HG03103 (cell line): Measurements from ENCODE around the gene OXCT2.

Experiments
- ATAC-seq: cut with Tn5 transposase; IDR thresholded peaks from one replicate; pipeline ENCODE4 v1.9.1; 2021; ENCODE audit warnings: low read depth; ENCODE audit not compliant: unreplicated experiment

OXCT2 gene

DNA sequence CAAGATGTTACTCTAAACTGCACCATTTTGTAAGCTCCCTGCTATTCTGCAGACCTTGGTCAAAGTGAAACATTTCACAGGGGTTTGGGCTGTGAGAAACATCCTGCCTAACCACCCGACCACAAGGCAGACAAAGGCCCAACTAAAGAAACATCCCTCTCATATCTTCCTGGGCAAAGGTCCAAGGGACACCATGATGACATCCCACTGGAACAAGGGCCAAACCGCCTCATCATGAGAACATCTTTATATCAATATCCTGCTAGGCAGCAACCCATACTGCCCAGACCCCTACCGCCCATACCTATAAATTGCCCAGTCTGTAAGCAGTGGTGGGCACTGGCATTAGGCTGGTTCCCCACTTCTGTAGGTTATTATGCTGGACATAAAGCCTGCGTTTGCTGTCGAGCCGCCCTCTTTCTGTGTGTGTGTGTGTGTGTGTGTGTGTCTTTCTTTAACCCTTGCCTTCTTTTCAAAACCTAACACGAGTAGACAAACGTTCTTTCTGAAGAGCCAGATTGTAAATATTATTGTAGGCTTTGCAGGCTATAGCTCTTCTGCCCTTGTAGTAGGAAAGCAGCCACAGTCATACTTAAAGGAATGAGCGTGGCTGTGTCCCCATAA lies 33.5 kb downstream of the OXCT2 start:
- no peak for ATAC-seq

DNA sequence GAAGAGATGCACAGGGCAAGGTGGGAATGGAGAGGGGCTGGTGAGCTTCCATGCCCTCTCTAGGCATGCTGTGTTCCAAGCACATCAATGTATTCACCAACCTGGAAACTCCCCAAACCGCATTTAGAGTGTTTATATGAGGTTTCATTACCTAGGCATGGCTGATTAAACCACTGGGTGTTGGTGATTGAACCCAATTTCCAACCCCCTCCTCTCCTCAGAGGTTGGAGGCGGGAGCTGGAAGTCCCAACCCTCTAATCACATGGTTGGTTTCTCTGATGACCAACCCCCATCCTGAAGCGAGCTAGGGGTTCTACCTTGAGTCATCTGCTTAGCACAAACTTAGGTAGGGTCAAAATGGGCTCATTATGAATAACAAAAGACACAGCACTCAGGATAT lies 35.4 kb downstream of the OXCT2 start:
- no peak for ATAC-seq

DNA sequence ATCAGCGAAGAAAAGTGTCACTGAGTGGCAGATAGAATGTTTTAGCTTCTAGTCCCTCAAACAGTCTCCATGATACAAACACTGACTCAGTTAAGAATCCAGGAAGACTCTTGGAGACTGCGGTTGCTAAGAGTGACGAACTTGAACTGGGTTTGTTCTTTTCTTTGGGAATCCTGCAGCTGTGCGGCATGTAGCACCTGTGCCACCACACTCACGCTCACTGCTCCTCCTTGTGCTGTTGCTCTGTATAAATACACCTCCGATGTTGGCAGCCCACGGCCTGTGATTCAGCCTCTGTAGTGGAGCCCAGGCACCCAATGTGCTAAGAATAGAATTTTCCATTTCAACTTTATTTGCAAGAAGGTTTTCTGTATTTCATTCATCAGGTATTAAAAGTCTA lies 38.0 kb downstream of the OXCT2 start:
- no peak for ATAC-seq

DNA sequence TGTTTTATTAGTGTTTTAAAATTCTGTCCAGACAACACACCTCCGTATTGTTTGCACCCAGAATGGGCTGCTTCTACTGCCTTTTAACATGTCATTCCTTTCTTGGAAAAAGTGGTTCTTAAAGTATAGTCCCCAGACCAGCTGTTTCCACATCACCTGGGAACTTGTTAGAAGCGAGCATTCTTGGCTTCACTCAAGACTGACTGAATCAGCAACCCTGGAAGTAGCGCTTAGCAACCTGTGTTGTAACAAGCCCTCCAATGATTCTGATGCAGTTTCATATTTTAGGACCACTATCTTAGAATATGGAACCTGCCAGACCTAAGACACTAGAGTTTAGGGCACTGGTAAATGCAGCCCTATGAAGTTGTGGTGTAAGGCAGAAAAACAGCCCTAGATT lies 38.4 kb downstream of the OXCT2 start:
- ATAC-seq: no peak

DNA sequence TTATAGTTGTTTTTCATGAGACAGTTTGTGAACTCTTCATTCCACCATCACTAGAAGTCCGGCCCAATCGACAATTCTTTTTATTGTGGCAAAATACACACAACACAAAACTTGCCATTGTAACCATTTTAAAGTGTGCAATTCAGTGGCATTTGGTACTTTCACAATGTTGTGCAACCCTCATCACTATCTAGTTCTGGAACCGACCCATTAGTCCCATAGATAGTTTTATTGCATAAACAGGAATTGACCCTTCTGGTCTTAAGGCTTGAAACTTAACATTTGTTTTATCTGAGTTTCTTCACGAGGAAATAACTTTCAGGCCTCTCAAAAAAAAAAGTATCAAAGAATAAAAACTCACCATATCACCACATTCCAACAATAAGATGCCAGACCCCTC lies 41.3 kb downstream of the OXCT2 start:
- ATAC-seq: no peak

DNA sequence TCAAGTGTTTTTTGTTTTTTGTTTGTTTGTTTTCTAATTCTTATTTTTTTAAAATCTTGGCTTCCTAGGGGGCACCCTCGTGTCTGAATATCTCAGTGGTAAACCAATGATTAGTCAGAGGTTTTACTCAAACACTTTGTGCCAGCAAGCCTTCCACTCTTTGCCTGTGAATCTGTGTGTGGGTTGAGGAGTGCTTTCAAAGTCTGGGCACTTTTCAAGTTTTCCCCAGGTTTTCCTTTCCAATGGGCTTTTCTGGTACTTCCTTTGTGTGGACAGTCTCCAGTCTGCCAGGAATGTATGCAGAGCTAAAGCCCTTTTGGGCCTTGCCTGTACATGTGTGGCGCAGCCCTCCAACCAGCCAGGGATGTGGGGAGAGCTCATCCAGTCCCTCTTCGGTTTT lies 42.1 kb downstream of the OXCT2 start:
- ATAC-seq: no peak

DNA sequence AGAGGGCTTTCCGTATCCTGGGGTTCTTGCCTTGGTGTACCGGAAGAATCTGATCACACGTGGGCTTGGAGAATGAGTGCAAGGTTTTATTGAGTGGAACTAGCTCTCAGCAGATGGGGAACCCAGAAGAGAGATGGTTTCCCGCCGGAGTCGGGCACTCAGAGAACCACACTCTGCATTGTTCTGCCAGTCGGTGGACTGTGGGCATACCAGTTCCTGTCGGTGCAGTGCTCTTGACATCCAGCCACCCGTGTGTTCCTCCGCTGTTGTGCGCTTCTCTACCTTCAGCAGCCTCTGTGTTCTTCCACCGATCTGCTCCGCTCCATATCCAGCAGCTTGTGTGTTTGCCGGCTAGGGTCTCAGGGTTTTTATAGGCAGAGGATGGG lies 43.2 kb downstream of the OXCT2 start:
- no peak for ATAC-seq

DNA sequence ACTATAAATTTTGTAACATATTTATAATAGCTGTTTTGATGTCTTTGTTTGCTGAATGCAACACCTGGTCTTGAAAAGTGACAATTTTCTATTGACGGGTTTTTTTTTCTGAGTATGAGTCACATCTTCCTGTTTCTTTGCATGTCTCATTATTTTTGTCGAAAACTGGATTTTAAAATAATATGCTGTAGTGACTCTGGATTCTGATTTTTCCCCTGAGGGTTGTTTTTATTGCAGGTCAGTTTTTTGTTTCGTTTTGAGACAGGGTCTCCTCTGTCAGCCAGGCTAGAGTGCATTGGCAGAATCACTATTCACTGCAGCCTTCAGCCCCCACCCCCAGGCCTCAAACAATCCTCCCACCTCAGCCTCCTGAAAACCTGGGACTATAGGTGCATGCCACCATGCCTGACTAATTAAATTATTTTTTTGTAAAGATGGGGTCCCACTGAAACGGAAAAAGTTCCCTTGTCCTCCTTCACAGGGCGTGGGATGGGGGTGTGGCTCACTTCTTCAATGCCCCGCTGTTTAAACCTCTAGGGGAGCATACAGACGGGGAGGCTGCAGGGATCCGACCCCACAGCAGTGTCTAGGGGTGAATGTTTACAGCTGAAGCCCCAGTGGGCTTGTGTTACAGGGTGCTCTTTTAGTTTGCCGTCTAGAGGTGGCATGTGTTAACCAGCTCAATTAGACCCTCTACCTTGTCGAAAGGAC lies 43.8 kb downstream of the OXCT2 start:
- no peak for ATAC-seq

DNA sequence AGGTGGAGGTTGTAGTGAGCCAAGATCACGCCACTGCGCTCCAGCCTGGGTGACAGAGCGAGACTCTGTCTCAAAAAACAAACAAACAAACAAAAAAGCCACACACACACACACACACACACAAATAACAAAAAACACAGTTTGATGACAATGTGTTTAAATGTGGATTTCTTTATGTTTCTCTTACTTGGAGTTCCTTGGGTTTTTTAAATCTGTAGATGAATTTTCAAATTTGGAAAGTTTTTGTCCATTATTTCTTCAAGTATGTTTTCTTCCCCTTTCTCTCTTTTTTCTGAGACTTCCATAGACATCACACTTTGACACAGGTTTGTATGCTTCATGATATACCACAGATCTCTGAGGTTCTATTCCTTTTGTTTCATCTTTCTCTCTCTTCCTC lies 44.5 kb downstream of the OXCT2 start:
- ATAC-seq: no peak

DNA sequence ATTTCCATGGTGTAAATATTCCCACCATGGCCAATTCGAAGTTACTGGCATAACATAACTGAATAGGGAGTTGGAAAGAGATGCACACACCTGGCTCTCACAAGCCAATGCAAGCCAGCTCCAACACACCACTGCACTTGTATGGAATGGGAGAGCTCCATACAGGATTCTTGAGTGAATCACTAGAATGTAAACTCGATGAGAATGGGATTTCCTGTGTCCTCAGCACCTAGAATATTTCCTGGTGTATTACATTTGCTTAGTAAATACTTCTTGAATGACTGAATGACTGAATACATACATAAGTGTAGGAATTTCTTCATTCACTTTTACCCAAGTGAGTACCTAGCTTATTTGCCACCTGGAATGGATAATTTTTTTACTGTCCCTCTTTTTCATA lies 48.7 kb downstream of the OXCT2 start:
- no peak for ATAC-seq

DNA sequence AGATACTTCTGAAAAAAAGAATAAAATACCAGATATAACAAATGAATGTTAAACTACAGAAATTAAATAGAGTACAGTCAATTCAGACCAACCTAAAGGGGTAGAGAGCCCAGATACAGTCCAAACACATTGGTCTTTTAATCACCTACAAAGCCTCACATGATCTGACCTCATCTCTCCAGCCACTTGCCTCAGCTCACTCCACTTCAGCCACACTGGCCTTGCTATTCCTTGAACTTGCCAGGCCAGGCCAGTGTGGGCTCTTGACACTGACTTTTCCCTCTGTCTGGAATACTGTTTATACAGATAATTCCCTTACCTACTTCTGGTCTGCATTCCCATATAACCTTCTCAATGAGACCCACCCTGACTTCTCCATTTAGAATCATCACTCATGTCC lies 49.5 kb downstream of the OXCT2 start:
- ATAC-seq: no peak

DNA sequence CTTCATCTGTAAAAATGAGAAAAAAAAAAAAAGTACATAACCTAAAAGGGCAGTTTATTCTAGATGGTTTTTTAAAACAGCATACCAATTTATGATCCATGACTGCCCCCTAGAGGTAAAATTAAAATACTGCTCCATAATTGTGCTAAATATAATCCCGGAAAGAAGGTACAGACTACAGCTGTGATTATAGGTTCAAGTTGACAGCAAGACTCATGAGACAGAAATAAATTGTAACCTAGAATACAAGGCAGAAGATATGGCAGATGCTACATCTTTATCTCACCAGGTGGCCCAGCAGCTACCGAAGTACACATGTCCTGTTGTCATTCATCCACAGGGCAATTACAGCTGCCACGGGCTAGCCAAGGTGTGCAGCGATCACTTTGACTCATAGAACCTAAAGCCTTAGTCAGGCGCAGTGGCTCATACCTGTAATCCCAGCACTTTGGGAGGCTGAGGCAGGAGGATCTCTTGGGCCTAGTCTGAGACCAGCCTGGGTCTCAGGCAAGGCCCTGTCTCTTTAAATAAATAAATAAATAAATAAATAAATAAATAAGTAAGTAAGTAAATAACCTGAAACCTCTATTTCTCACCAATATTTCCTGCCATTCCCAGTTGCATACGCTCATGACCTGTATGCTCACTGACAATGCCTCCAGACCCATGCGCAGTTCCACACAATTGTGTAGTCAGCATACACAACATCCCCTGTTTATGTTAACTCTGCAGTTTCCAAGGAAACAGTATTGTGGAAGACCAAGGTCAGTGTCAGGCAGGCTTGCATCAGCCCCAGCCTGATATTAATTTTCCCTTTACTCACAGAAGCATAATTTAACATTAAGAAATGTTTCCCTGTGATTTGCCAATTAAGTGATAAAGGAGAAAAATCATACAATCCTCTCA lies 50.8 kb downstream of the OXCT2 start:
- ATAC-seq: no peak
